ENCODE data around the gene KIF6.

DNA sequence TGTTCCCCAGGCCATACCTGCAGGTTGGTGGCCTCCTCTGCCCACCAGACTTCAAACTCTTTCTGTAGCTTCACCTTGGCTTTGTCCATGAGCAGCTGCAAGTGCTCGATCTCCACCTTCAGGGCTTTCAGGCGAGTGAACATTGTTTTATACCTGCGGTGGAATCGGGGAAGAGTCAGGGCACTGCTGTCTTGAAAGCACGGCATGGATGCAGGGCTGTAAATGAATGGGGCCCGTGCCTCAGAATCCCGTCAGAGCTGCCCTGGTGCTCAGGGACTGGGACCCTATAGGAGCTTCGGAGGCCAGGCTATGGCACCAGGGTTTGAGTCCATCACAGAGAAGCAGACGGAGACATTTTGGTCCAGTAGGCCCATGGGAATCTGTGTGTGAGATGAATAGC lies 364.8 kb downstream of the KIF6 start:
- TF ChIP-seq, protein P1, sequence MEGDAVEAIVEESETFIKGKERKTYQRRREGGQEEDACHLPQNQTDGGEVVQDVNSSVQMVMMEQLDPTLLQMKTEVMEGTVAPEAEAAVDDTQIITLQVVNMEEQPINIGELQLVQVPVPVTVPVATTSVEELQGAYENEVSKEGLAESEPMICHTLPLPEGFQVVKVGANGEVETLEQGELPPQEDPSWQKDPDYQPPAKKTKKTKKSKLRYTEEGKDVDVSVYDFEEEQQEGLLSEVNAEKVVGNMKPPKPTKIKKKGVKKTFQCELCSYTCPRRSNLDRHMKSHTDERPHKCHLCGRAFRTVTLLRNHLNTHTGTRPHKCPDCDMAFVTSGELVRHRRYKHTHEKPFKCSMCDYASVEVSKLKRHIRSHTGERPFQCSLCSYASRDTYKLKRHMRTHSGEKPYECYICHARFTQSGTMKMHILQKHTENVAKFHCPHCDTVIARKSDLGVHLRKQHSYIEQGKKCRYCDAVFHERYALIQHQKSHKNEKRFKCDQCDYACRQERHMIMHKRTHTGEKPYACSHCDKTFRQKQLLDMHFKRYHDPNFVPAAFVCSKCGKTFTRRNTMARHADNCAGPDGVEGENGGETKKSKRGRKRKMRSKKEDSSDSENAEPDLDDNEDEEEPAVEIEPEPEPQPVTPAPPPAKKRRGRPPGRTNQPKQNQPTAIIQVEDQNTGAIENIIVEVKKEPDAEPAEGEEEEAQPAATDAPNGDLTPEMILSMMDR (IDR thresholded peaks at IDR 0.05) = no peak
- no peak for TF ChIP-seq POLR2A (IDR thresholded peaks at IDR 0.05)

Data from uterus (tissue), 2 donors.